ENCODE results near the gene EYS. TPM values are rescaled to one million over a fixed set of nuclear protein-coding genes. Genes with fewer than 3 reads are reported as not detected.

Gene EYS
- total RNA-seq, 1 experiment from 2014 or later: not detected

DNA sequence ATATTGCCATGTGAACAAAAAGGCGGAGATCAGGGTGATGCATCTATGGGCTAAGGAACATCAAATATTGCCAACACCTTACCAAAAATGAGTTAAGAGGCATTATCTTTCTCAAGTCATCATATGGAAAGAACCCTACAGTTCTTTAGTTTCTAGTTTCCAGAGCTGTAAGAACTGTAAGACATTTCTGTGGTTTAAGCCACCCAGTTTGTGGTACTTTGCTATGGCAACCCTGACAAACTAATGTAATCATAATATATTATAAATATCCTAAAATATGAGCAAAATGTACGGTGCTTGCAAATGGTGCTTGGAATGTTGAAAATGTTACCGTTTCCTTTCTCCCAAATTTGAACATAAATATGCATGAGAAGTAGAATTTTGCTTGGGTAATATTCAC lies 1721.8 kb downstream of the EYS start:
- no peak overlapping the region for H3K9ac ChIP-seq (ENCODE audit: extremely low read depth, insufficient read length, low read length)
- Mint-ChIP-seq H3K36me3 (ENCODE audit: insufficient read depth in 1 of 3, low read depth in 3 of 3) (no peaks in the 10 kb centered on the region), H3K4me1 (no peaks in the 10 kb centered on the region), H3K27me3 (ENCODE audit: low read depth) (no peaks in the 10 kb centered on the region), H3K9me3 (no peaks in the 10 kb centered on the region), H3K4me3 (no peak overlapping the region), H3K27ac (no peak overlapping the region)
- H3K18ac ChIP-seq (ENCODE audit: insufficient read length, low read depth, low read length): no peak overlapping the region
- H2BK12ac ChIP-seq (ENCODE audit: insufficient read length, low read depth, low read length): no peak overlapping the region
- H4K20me1 ChIP-seq (ENCODE audit: control insufficient read depth, insufficient read depth, insufficient read length): no peaks in the 10 kb centered on the region
- no peak overlapping the region for H3K56ac ChIP-seq (ENCODE audit: insufficient read length, low read depth, low read length)
- H3K23ac ChIP-seq (ENCODE audit: insufficient read length, low read depth, low read length): no peak overlapping the region
- H3K4ac ChIP-seq (ENCODE audit: low read depth, low read length): no peak overlapping the region
- no peak overlapping the region for H3K27ac ChIP-seq (ENCODE audit: insufficient read length, low read depth, low read length)
- H4K91ac ChIP-seq (ENCODE audit: insufficient read length, low read depth, low read length): no peak overlapping the region
- TF ChIP-seq, protein P1, sequence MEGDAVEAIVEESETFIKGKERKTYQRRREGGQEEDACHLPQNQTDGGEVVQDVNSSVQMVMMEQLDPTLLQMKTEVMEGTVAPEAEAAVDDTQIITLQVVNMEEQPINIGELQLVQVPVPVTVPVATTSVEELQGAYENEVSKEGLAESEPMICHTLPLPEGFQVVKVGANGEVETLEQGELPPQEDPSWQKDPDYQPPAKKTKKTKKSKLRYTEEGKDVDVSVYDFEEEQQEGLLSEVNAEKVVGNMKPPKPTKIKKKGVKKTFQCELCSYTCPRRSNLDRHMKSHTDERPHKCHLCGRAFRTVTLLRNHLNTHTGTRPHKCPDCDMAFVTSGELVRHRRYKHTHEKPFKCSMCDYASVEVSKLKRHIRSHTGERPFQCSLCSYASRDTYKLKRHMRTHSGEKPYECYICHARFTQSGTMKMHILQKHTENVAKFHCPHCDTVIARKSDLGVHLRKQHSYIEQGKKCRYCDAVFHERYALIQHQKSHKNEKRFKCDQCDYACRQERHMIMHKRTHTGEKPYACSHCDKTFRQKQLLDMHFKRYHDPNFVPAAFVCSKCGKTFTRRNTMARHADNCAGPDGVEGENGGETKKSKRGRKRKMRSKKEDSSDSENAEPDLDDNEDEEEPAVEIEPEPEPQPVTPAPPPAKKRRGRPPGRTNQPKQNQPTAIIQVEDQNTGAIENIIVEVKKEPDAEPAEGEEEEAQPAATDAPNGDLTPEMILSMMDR (conservative IDR thresholded peaks at IDR 0.05): no peak
- no peak overlapping the region for H3T11ph ChIP-seq (ENCODE audit: low read length)
- no peaks in the 10 kb centered on the region for H3K4me1 ChIP-seq (ENCODE audit: insufficient read depth, low read length)
- no peak overlapping the region for H2BK15ac ChIP-seq (ENCODE audit: low read depth, low read length)
- H4K5ac ChIP-seq (ENCODE audit: insufficient read length, low read depth, low read length): no peak overlapping the region
- DNase-seq: no peak
- no peak overlapping the region for H2BK5ac ChIP-seq (ENCODE audit: insufficient read length, low read length)
- H3K14ac ChIP-seq (ENCODE audit: insufficient read depth, low read length): no peak overlapping the region
- H3K79me2 ChIP-seq (ENCODE audit: insufficient read depth, low read length): no peaks in the 10 kb centered on the region
- H3K9me3 ChIP-seq (ENCODE audit: control insufficient read depth, low read depth, low read length): no peaks in the 10 kb centered on the region
- H2BK120ac ChIP-seq (ENCODE audit: low read depth, low read length, poor library complexity, severe bottlenecking): no peak overlapping the region
- no peaks in the 10 kb centered on the region for H3K23me2 ChIP-seq (ENCODE audit: insufficient read length, low read depth, low read length, poor library complexity, severe bottlenecking)
- no peaks in the 10 kb centered on the region for H3K79me1 ChIP-seq (ENCODE audit: insufficient read depth, low read depth, low read length, poor library complexity, severe bottlenecking)
- H3K4me2 ChIP-seq (ENCODE audit: insufficient read depth, insufficient read length, low read length): no peak overlapping the region
- H2AFZ ChIP-seq (ENCODE audit: low read length): no peak overlapping the region
- no peak overlapping the region for H4K8ac ChIP-seq (replicated peaks; ENCODE audit: insufficient read length, low read depth, low read length)
- H2AK5ac ChIP-seq (ENCODE audit: insufficient read length, low read length): no peak overlapping the region
- no CpG with 5 or more reads among the region's 3 CpGs for WGBS (ENCODE audit: extremely low coverage, insufficient read length, low lambda C conversion rate)
- no peaks in the 10 kb centered on the region for H3K27me3 ChIP-seq (ENCODE audit: insufficient read depth, low read length)
- H2BK20ac ChIP-seq (ENCODE audit: low read depth, low read length, poor library complexity, severe bottlenecking): no peak overlapping the region
